ENCODE data around the gene PPFIBP1. TPM values are rescaled to one million over a fixed set of nuclear protein-coding genes. Genes with fewer than 3 reads are reported as not detected.
A peak's percentile ranks its signal among the peaks of the same experiment; 100 is the strongest.
"Not testable (repeated sequence)": the region's sequence is repeated elsewhere in the genome, so short reads cannot be mapped to it uniquely, and the experiment has no call there.

The PPFIBP1 gene
- total RNA-seq, 2 donors from 2014 or later: 63.9 to 67.5 TPM

GRCh38 chr12:27635349-27635972 lies 111.5 kb downstream of the PPFIBP1 start:
- TF ChIP-seq CTCF (IDR thresholded peaks at IDR 0.05) (peak; percentile 18 to 77 (median 75)), POLR2A (IDR thresholded peaks at IDR 0.05) (no peak)
- intact Hi-C loops (cut with DNase I): no loop called here
- peak in 1 of 4 donors; percentile 13 for DNase-seq
- H3K9me3 ChIP-seq: no peaks in the 10 kb centered on the region
- 49 to 52% methylated on average over 7 of the region's 7 CpGs for WGBS, 2 donors
- H3K4me1 ChIP-seq: peaks cover 11% of the 10 kb centered on the region
- no peaks in the 10 kb centered on the region for H3K27me3 ChIP-seq
- no peak overlapping the region for H3K4me3 ChIP-seq
- peak; percentile 55 for ATAC-seq
- no peaks in the 10 kb centered on the region for H3K36me3 ChIP-seq (replicated peaks in 1 of 2; ENCODE audit: insufficient read depth in 1 of 2, low read depth in 2 of 2)
- H3K27ac ChIP-seq: no peak overlapping the region

GRCh38 chr12:27636569-27636968 lies 112.6 kb downstream of the PPFIBP1 start:
- H3K4me3 ChIP-seq; intact Hi-C loops (cut with DNase I); DNase-seq; ATAC-seq; H3K27me3 ChIP-seq; H3K9me3 ChIP-seq; H3K36me3 ChIP-seq (replicated peaks in 1 of 2; ENCODE audit: insufficient read depth in 1 of 2, low read depth in 2 of 2); H3K27ac ChIP-seq: not testable (repeated sequence)
- peaks cover 11% of the 10 kb centered on the region for H3K4me1 ChIP-seq
- WGBS, 2 donors: 91 to 96% methylated on average over 4 of the region's 4 CpGs

GRCh38 chr12:27637524-27637923 lies 113.5 kb downstream of the PPFIBP1 start:
- 76 to 100% methylated on average over 1 of the region's 1 CpG for WGBS, 2 donors
- no peak overlapping the region for H3K27ac ChIP-seq
- no peaks in the 10 kb centered on the region for H3K36me3 ChIP-seq (replicated peaks in 1 of 2; ENCODE audit: insufficient read depth in 1 of 2, low read depth in 2 of 2)
- DNase-seq (no peak), ATAC-seq (no peak)
- H3K4me1 ChIP-seq: peaks cover 2% of the 10 kb centered on the region
- no peak overlapping the region for H3K4me3 ChIP-seq
- H3K9me3 ChIP-seq: no peaks in the 10 kb centered on the region
- intact Hi-C loops (cut with DNase I): no loop called here
- no peaks in the 10 kb centered on the region for H3K27me3 ChIP-seq
- TF ChIP-seq POLR2A (IDR thresholded peaks at IDR 0.05) (no peak), CTCF (IDR thresholded peaks at IDR 0.05) (no peak)

- Histone ChIP-seq H3K9me3 (no peaks in the 10 kb centered on the region), H3K27me3 (no peaks in the 10 kb centered on the region), H3K4me1 (no peaks in the 10 kb centered on the region), H3K36me3 (replicated peaks in 1 of 2; ENCODE audit: insufficient read depth in 1 of 2, low read depth in 2 of 2) (no peaks in the 10 kb centered on the region), H3K27ac (no peak overlapping the region), H3K4me3 (no peak overlapping the region)
- WGBS, 2 donors: 37 to 66% methylated on average over 3 of the region's 3 CpGs
- no peak for ATAC-seq
- TF ChIP-seq POLR2A (IDR thresholded peaks at IDR 0.05) (no peak), CTCF (IDR thresholded peaks at IDR 0.05) (no peak)
- intact Hi-C loops (cut with DNase I): no loop called here
- no peak for DNase-seq
These were observed 115.3 kb downstream of the PPFIBP1 start for GRCh38 chr12:27639265-27639664.

- H3K36me3 ChIP-seq (replicated peaks in 1 of 2; ENCODE audit: insufficient read depth in 1 of 2, low read depth in 2 of 2); ATAC-seq; DNase-seq; H3K4me3 ChIP-seq; H3K9me3 ChIP-seq; H3K27me3 ChIP-seq; H3K4me1 ChIP-seq; intact Hi-C loops (cut with DNase I); H3K27ac ChIP-seq: not testable (repeated sequence)
- WGBS, 2 donors: 86 to 91% methylated on average over 7 of the region's 7 CpGs
These were observed 116.7 kb downstream of the PPFIBP1 start for GRCh38 chr12:27640566-27641200.

GRCh38 chr12:27642361-27642760 lies 118.4 kb downstream of the PPFIBP1 start:
- intact Hi-C loops (cut with DNase I); ATAC-seq; H3K9me3 ChIP-seq; H3K27ac ChIP-seq; H3K36me3 ChIP-seq (replicated peaks in 1 of 2; ENCODE audit: insufficient read depth in 1 of 2, low read depth in 2 of 2); H3K4me3 ChIP-seq; DNase-seq; H3K27me3 ChIP-seq; H3K4me1 ChIP-seq: not testable (repeated sequence)
- WGBS, 2 donors: 95 to 96% methylated on average over 4 of the region's 4 CpGs

GRCh38 chr12:27642892-27643291 lies 118.9 kb downstream of the PPFIBP1 start:
- H3K4me3 ChIP-seq; H3K36me3 ChIP-seq (replicated peaks in 1 of 2; ENCODE audit: insufficient read depth in 1 of 2, low read depth in 2 of 2); DNase-seq; H3K9me3 ChIP-seq; H3K27me3 ChIP-seq; H3K27ac ChIP-seq; H3K4me1 ChIP-seq; intact Hi-C loops (cut with DNase I); ATAC-seq: not testable (repeated sequence)
- WGBS, 2 donors: 93 to 95% methylated on average over 5 of the region's 7 CpGs
